Transverse colon (tissue), 4 donors: ENCODE data around the gene BLM. TPM values are rescaled to one million over a fixed set of nuclear protein-coding genes. Genes with fewer than 3 reads are reported as not detected.

Experiments used
- DNase-seq: peaks from one replicate; pipeline ENCODE4 v3.0.0-alpha.2; 2019
- H3K27ac ChIP-seq, 4 donors: fragments of 200-600 bp; sonication (generic); 2 replicates each; pipeline ENCODE4 v1.5.1; 2016 to 2018; ENCODE audit warnings: inconsistent platforms in 4 of 4
- H3K27me3 ChIP-seq: fragments of 200-600 bp; sonication (generic); 2 replicates; pipeline ENCODE4 v1.5.1; 2017; ENCODE audit warnings: inconsistent platforms
- H3K36me3 ChIP-seq, 4 donors: fragments of 200-600 bp; sonication (generic); 2 replicates each; pipeline ENCODE4 v1.5.1; 2017 to 2019; ENCODE audit warnings: inconsistent platforms in 4 of 4
- H3K4me1 ChIP-seq, 4 donors: fragments of 200-600 bp; sonication (generic); 2 replicates each; pipeline ENCODE4 v1.5.1; 2017 to 2020; ENCODE audit warnings: inconsistent platforms in 4 of 4
- H3K4me3 ChIP-seq, 4 donors: fragments of 200-600 bp; sonication (generic); 1 replicate in 1 of 4; 2 replicates in 3 of 4; pipeline versions ENCODE4 v1.5.1 to v1.6.1; 2017 to 2019; ENCODE audit warnings: inconsistent platforms in 4 of 4
- H3K9me3 ChIP-seq, 2 donors: fragments of 200-600 bp; sonication (generic); 2 replicates each; pipeline ENCODE4 v1.5.1; 2017 to 2019; ENCODE audit warnings: inconsistent platforms in 2 of 2
- EP300 ChIP-seq: sonication (generic); formaldehyde crosslinking; IDR thresholded peaks from one replicate; pipeline ENCODE4 v1.6.1; 2017; ENCODE audit warnings: antibody characterized with exemption, low read depth
- POLR2A ChIP-seq: fragments of 450-650 bp; IDR thresholded peaks from one replicate; pipeline ENCODE4 v1.6.1; 2016; ENCODE audit warnings: antibody characterized with exemption, mild to moderate bottlenecking, moderate library complexity
- POLR2AphosphoS5 ChIP-seq, 3 donors: sonication (generic); formaldehyde crosslinking; IDR thresholded peaks; one replicate each; pipeline ENCODE4 v1.6.1; 2016; ENCODE audit warnings: antibody characterized with exemption in 3 of 3
- WGBS, 2 donors: methylation state at CpG; one replicate each; pipeline ENCODE4 v1.1.5; 2018; ENCODE audit warnings: low coverage in 1 of 2; 5-methylcytosine and 5-hydroxymethylcytosine counted together
- in situ Hi-C, 4 donors: fragments of 200-750 bp; cut with MboI; loops; one replicate each; pipeline versions ENCODE4 v1.15.0 to v1.15.1; 2017; ENCODE audit warnings: low sequenced_read_pairs in 3 of 4, low pct_ligation_motif_present in 1 of 4, low pct_unique_long_range_greater_than_20kb in 1 of 4
- intact Hi-C: fragments of 100-400 bp; cut with DNase I; formaldehyde crosslinking; loops from one replicate; pipeline ENCODE4 v1.15.1; 2023; ENCODE audit warnings: low total_unique reads
- total RNA-seq, 4 donors: library from RNA; depleted of rRNA; stranded (reverse); fragments of >200 nt; gene quantifications; one replicate each; pipeline ENCODE4 v1.1.0, GENCODE V29; 2016
- TF ChIP-seq, protein P1 (sequence below), 5 experiments: fragments of 200-600 bp in 3 of 5; fragments of 450-650 bp in 2 of 5; sonication (generic) in 3 of 5; IDR thresholded peaks; 1 replicate in 2 of 5; 2 replicates in 3 of 5; pipeline ENCODE4 v1.5.1; 2016 to 2017; ENCODE audit warnings: antibody characterized with exemption in 5 of 5, inconsistent platforms in 3 of 5, mild to moderate bottlenecking in 2 of 5, moderate library complexity in 1 of 5

Gene BLM
- total RNA-seq, 4 donors from 2014 or later, result 1.5 to 6.4 (median 2.0) TPM

DNA sequence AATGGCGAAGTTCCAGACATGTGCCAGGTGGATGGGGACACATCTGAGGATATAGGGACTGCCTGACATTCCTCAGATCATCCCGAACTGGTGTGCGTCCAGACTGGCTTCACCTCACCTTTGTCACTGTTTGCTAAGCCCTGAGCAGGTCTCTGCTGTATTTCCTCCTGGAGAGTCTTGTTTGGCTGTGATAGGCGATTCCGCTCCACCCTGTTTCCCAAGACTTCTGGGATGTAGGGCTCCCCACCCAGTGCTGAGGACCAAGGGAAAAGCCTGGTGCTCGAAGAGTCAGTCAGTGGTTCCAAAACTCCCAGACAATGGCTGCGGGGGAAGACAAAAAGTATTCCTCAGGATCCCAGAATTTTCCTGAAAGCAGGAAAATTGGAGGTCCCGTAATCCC lies 140.2 kb downstream of the BLM start:
- H3K27me3 ChIP-seq, result no peaks in the 10 kb centered on the region
- no peak overlapping the region for H3K4me3 ChIP-seq
- no peaks in the 10 kb centered on the region for H3K9me3 ChIP-seq
- TF ChIP-seq POLR2AphosphoS5 (IDR thresholded peaks at IDR 0.05), result no peak
- TF ChIP-seq EP300, result no peak
- TF ChIP-seq, protein P1, sequence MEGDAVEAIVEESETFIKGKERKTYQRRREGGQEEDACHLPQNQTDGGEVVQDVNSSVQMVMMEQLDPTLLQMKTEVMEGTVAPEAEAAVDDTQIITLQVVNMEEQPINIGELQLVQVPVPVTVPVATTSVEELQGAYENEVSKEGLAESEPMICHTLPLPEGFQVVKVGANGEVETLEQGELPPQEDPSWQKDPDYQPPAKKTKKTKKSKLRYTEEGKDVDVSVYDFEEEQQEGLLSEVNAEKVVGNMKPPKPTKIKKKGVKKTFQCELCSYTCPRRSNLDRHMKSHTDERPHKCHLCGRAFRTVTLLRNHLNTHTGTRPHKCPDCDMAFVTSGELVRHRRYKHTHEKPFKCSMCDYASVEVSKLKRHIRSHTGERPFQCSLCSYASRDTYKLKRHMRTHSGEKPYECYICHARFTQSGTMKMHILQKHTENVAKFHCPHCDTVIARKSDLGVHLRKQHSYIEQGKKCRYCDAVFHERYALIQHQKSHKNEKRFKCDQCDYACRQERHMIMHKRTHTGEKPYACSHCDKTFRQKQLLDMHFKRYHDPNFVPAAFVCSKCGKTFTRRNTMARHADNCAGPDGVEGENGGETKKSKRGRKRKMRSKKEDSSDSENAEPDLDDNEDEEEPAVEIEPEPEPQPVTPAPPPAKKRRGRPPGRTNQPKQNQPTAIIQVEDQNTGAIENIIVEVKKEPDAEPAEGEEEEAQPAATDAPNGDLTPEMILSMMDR (IDR thresholded peaks at IDR 0.05), result no peak
- TF ChIP-seq POLR2A, result no peak
- H3K27ac ChIP-seq, result peak overlapping the region in 2 of 4 donors; percentile 2 to 25
- 65% methylated on average over 8 of the region's 8 CpGs; no CpG with 5 or more reads in 1 of the 2 donors for WGBS, 2 donors
- peaks cover 0 to 25% (median 11%) of the 10 kb centered on the region in 4 donors for H3K4me1 ChIP-seq
- in situ Hi-C loops (no loop called here), intact Hi-C loops (no loop called here)
- no peaks in the 10 kb centered on the region for H3K36me3 ChIP-seq
- DNase-seq, result no peak

DNA sequence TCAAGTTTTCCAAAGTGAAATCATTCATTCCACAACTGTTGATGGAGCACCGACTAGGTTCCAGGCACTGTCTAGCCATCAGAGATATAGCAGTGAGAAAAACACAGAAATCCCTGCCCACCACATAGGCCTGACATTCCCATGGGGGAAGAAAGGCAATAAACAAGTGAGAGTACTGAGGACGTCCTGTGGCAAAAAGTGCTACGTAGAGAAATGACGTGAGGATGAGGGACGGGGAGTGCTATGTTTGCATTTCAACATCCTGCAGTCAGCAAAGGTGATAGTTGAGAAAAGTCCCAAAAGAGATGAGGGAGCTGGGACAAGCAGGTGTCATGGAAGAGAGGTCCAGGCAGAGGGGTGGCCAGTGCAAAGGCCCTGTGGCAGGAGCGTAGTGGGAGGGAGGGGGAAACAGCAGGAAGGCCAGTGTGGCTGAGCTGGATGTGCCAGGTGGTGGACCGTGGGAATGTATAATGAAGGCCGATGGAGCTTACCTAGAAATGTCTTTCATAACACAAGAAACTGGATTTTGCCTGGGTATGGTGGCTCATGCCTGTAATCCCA lies 140.8 kb downstream of the BLM start:
- Histone ChIP-seq H3K4me3 (no peak overlapping the region), H3K9me3 (no peaks in the 10 kb centered on the region), H3K27ac (no peak overlapping the region), H3K36me3 (no peaks in the 10 kb centered on the region), H3K27me3 (no peaks in the 10 kb centered on the region), H3K4me1 (peaks cover 0 to 25% (median 11%) of the 10 kb centered on the region in 4 donors)
- no peak for DNase-seq
- intact Hi-C loops, result no loop called here
- in situ Hi-C loops, result no loop called here
- 66 to 76% methylated on average over 5 to 8 of the region's 8 CpGs for WGBS, 2 donors
- TF ChIP-seq POLR2AphosphoS5 (IDR thresholded peaks at IDR 0.05) (no peak), POLR2A (no peak), EP300 (no peak)
- TF ChIP-seq, protein P1 (IDR thresholded peaks at IDR 0.05), result no peak

DNA sequence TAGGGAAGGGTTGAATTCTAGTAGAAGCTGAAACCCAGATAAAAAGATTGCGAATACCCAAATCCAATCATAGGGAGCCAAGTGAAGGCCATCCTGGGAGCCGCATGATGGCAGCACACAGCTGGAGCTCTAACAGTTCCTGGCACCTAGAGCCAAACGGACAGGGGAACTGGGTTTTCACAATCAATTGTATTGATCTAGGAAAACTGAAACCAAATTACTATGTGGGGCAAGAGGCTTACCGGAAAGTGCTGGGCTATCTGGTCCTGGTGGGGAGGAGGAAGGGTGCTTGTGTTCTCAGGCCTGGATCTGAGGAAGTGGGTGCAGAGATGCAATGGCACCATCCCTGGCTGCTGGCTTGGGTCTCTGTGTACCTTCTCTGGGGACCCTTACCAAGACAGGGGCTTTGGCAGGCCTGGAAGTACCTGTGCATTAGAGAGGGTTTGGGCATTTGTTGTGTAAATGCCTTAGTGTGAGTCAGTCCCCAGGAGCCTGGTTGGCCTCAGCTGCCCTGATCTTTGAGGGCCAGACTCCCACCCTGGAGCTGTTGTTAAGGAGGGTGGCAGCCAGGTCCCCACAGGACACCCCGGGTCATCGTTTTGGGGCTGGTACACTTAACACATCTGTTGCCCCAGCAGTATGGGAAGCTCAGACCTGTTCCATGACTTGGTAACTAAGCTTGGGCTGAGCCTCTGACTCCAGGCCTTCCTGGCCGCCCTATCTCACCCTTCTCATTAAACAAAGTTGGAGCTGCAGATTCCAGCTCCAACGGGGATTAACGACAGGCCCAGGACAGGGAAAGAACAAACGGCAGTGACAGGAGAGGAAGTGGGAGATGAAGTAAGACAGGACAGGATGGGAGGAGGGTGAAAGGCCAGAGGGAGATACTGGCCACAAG lies 142.3 kb downstream of the BLM start:
- DNase-seq, result no peak
- TF ChIP-seq POLR2AphosphoS5 (IDR thresholded peaks at IDR 0.05) (no peak), POLR2A (no peak), EP300 (no peak)
- TF ChIP-seq, protein P1 (IDR thresholded peaks at IDR 0.05), result no peak
- H3K4me3 ChIP-seq, result no peak overlapping the region
- H3K36me3 ChIP-seq, result no peaks in the 10 kb centered on the region
- in situ Hi-C loops, result no loop called here
- intact Hi-C loops, result no loop called here
- H3K27me3 ChIP-seq, result no peaks in the 10 kb centered on the region
- H3K9me3 ChIP-seq, result no peaks in the 10 kb centered on the region
- no peak overlapping the region for H3K27ac ChIP-seq
- WGBS, 2 donors, result 66 to 75% methylated on average over 6 to 10 of the region's 10 CpGs
- H3K4me1 ChIP-seq, result peaks cover 0 to 25% (median 11%) of the 10 kb centered on the region in 4 donors

DNA sequence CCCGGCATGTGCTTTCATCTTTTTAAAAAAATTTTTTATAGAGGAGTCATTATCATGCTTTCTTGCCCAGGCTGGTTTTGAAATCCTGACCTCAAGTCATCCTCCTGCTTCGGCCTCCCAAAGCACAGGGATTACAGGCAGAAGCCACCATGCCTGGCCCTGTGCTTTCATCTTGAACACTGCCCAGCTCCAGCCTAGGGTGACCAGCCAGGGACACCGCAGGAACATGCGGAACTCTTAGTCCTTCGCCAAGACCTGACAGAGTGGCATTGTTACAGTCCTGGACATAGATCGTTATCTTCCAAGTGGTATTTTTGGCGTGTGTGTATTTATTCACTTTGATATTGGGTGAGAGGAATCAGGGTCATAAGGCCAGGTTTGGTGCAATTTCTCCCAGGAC lies 143.3 kb downstream of the BLM start:
- Histone ChIP-seq H3K4me1 (peaks cover 0 to 25% (median 11%) of the 10 kb centered on the region in 4 donors), H3K4me3 (no peak overlapping the region), H3K36me3 (no peaks in the 10 kb centered on the region), H3K9me3 (no peaks in the 10 kb centered on the region), H3K27ac (no peak overlapping the region), H3K27me3 (no peaks in the 10 kb centered on the region)
- TF ChIP-seq POLR2AphosphoS5 (IDR thresholded peaks at IDR 0.05) (no peak), EP300 (no peak), POLR2A (no peak)
- TF ChIP-seq, protein P1 (IDR thresholded peaks at IDR 0.05), result no peak
- no peak for DNase-seq
- intact Hi-C loops (no loop called here), in situ Hi-C loops (no loop called here)
- WGBS, 2 donors, result 60 to 100% methylated on average over 1 to 7 of the region's 7 CpGs
